Astrocyte (in vitro differentiated cells and primary cell): ENCODE data around the gene CYP4F3. TPM values are rescaled to one million over a fixed set of nuclear protein-coding genes. Genes with fewer than 3 reads are reported as not detected.

ENCODE experiments used
- DNase-seq: peaks from one replicate; pipeline ENCODE4 v3.0.0-alpha.2; 2010; ENCODE audit warnings: low read depth
- FAIRE-seq: peaks from 2 replicates; lab custom pipeline; 2011; peaks lifted over from hg19 to GRCh38; lab: Jason Lieb, UNC
- H2AFZ ChIP-seq: 2 replicates; pipeline ENCODE4 v1.6.0; 2012; ENCODE audit warnings: low read depth, low read length, inconsistent platforms
- H3K27ac ChIP-seq: 2 replicates; pipeline ENCODE4 v1.5.1; 2011; ENCODE audit warnings: low read depth, low read length, inconsistent platforms
- H3K27me3 ChIP-seq: 2 replicates; pipeline ENCODE4 v1.6.0; 2011; ENCODE audit warnings: low read length, inconsistent platforms; ENCODE audit not compliant: insufficient read depth
- H3K36me3 ChIP-seq: 2 replicates; pipeline ENCODE4 v1.5.1; 2011; ENCODE audit warnings: low read length, inconsistent platforms; ENCODE audit not compliant: insufficient read depth
- H3K4me1 ChIP-seq: 2 replicates; pipeline ENCODE4 v1.5.1; 2011; ENCODE audit warnings: low read length, inconsistent platforms; ENCODE audit not compliant: insufficient read depth
- H3K4me2 ChIP-seq: 2 replicates; pipeline ENCODE4 v1.6.0; 2012; ENCODE audit warnings: low read length, inconsistent platforms
- H3K4me3 ChIP-seq: 2 replicates; pipeline ENCODE4 v1.5.1; 2011; ENCODE audit warnings: low read depth, mild to moderate bottlenecking, low read length, inconsistent platforms; ENCODE audit not compliant: insufficient read depth
- H3K79me2 ChIP-seq: 2 replicates; pipeline ENCODE4 v1.6.0; 2012; ENCODE audit warnings: mild to moderate bottlenecking, low read length, inconsistent platforms; ENCODE audit not compliant: insufficient read depth
- H3K9ac ChIP-seq: 2 replicates; pipeline ENCODE4 v1.6.0; 2012; ENCODE audit warnings: mild to moderate bottlenecking, low read length, inconsistent platforms
- H3K9me3 ChIP-seq: 2 replicates; pipeline ENCODE4 v1.5.1; 2012; ENCODE audit warnings: low read depth, mild to moderate bottlenecking, low read length, inconsistent platforms; ENCODE audit not compliant: insufficient read depth
- H4K20me1 ChIP-seq: 2 replicates; pipeline ENCODE4 v1.6.0; 2012; ENCODE audit warnings: low read length, inconsistent platforms; ENCODE audit not compliant: insufficient read depth
- H3K27ac Mint-ChIP-seq: one replicate; pipeline ENCODE4 v1.8.0; 2021; ENCODE audit warnings: mild to moderate bottlenecking, mixed read lengths; ENCODE audit not compliant: unreplicated experiment
- H3K27me3 Mint-ChIP-seq: one replicate; pipeline ENCODE4 v1.8.0; 2021; ENCODE audit warnings: low read depth, mixed read lengths; ENCODE audit not compliant: unreplicated experiment
- H3K36me3 Mint-ChIP-seq: one replicate; pipeline ENCODE4 v1.8.0; 2021; ENCODE audit warnings: low read depth, mixed read lengths; ENCODE audit not compliant: unreplicated experiment
- H3K4me1 Mint-ChIP-seq: one replicate; pipeline ENCODE4 v1.8.0; 2021; ENCODE audit warnings: low read depth, mixed read lengths; ENCODE audit not compliant: unreplicated experiment
- H3K4me3 Mint-ChIP-seq: one replicate; pipeline ENCODE4 v1.8.0; 2021; ENCODE audit warnings: mild to moderate bottlenecking, moderate library complexity, mixed read lengths; ENCODE audit not compliant: unreplicated experiment
- H3K9me3 Mint-ChIP-seq: one replicate; pipeline ENCODE4 v1.8.0; 2021; ENCODE audit warnings: mild to moderate bottlenecking, mixed read lengths; ENCODE audit not compliant: unreplicated experiment
- CTCF ChIP-seq: IDR thresholded peaks from 2 replicates; pipeline ENCODE4 v1.5.1; 2011; ENCODE audit warnings: low read depth, mild to moderate bottlenecking, inconsistent platforms, low read length, moderate library complexity; ENCODE audit not compliant: insufficient read depth
- EZH2 ChIP-seq: IDR thresholded peaks from 2 replicates; pipeline ENCODE4 v1.6.1; 2012; ENCODE audit warnings: mild to moderate bottlenecking, low read length, inconsistent platforms; ENCODE audit not compliant: insufficient read depth
- total RNA-seq: library from RNA; stranded (reverse); gene quantifications from 2 replicates; pipeline ENCODE4 v1.2.1, GENCODE V29; 2021

The CYP4F3 gene
- total RNA-seq, 1 donor from 2014 or later: not detected

- Mint-ChIP-seq H3K4me3 (no peak overlapping the region), H3K27me3 (no peaks in the 10 kb centered on the region), H3K36me3 (no peaks in the 10 kb centered on the region), H3K27ac (no peak overlapping the region), H3K9me3 (peaks cover 32% of the 10 kb centered on the region), H3K4me1 (no peaks in the 10 kb centered on the region)
- no peaks in the 10 kb centered on the region for H4K20me1 ChIP-seq
- no peaks in the 10 kb centered on the region for H3K27me3 ChIP-seq
- no peak overlapping the region for H3K9ac ChIP-seq
- H3K79me2 ChIP-seq: no peaks in the 10 kb centered on the region
- H3K9me3 ChIP-seq: peaks cover 11% of the 10 kb centered on the region
- H2AFZ ChIP-seq: no peak overlapping the region
- H3K4me1 ChIP-seq: no peaks in the 10 kb centered on the region
- H3K36me3 ChIP-seq: no peaks in the 10 kb centered on the region
- FAIRE-seq: no peak
- no peak overlapping the region for H3K4me3 ChIP-seq
- no peak overlapping the region for H3K4me2 ChIP-seq
- no peak for DNase-seq
- H3K27ac ChIP-seq: no peak overlapping the region
- TF ChIP-seq EZH2 (no peak), CTCF (no peak)
Observed at GRCh38 chr19:15683411-15683810, 42.7 kb downstream of the CYP4F3 start.

- no peaks in the 10 kb centered on the region for H4K20me1 ChIP-seq
- DNase-seq: no peak
- H3K9me3 Mint-ChIP-seq: peaks cover 26% of the 10 kb centered on the region
- no peak overlapping the region for H3K9ac ChIP-seq
- H3K27ac ChIP-seq: no peak overlapping the region
- no peak overlapping the region for H3K4me2 ChIP-seq
- no peak for FAIRE-seq
- H3K9me3 ChIP-seq: peaks cover 5% of the 10 kb centered on the region
- H3K4me1 Mint-ChIP-seq: no peaks in the 10 kb centered on the region
- H2AFZ ChIP-seq: no peak overlapping the region
- H3K27ac Mint-ChIP-seq: no peak overlapping the region
- no peaks in the 10 kb centered on the region for H3K79me2 ChIP-seq
- no peak for TF ChIP-seq EZH2
- no peak for TF ChIP-seq CTCF
- no peak overlapping the region for H3K4me3 Mint-ChIP-seq
- H3K4me3 ChIP-seq: no peak overlapping the region
- no peaks in the 10 kb centered on the region for H3K36me3 Mint-ChIP-seq
- H3K27me3 ChIP-seq: no peaks in the 10 kb centered on the region
- no peaks in the 10 kb centered on the region for H3K4me1 ChIP-seq
- H3K36me3 ChIP-seq: no peaks in the 10 kb centered on the region
- no peaks in the 10 kb centered on the region for H3K27me3 Mint-ChIP-seq
Observed at GRCh38 chr19:15684828-15685227, 44.1 kb downstream of the CYP4F3 start.

- H2AFZ ChIP-seq: no peak overlapping the region
- H3K9ac ChIP-seq: no peak overlapping the region
- Mint-ChIP-seq H3K27me3 (no peaks in the 10 kb centered on the region), H3K4me1 (no peaks in the 10 kb centered on the region), H3K27ac (no peak overlapping the region), H3K36me3 (no peaks in the 10 kb centered on the region), H3K4me3 (no peak overlapping the region), H3K9me3 (peaks cover 11% of the 10 kb centered on the region)
- H3K36me3 ChIP-seq: no peaks in the 10 kb centered on the region
- no peaks in the 10 kb centered on the region for H4K20me1 ChIP-seq
- no peaks in the 10 kb centered on the region for H3K27me3 ChIP-seq
- H3K4me3 ChIP-seq: no peak overlapping the region
- no peaks in the 10 kb centered on the region for H3K4me1 ChIP-seq
- TF ChIP-seq EZH2 (no peak), CTCF (no peak)
- DNase-seq (no peak), FAIRE-seq (no peak)
- H3K9me3 ChIP-seq: no peaks in the 10 kb centered on the region
- no peak overlapping the region for H3K4me2 ChIP-seq
- no peaks in the 10 kb centered on the region for H3K79me2 ChIP-seq
- H3K27ac ChIP-seq: no peak overlapping the region
Observed at GRCh38 chr19:15696654-15697194, 56.0 kb downstream of the CYP4F3 start.
